ENCODE data around the gene ZNF784. TPM values are rescaled to one million over a fixed set of nuclear protein-coding genes. Genes with fewer than 3 reads are reported as not detected.

ZNF784 gene
- total and polyA plus RNA-seq, 10 of the 15 experiments (the other 5 are each of a cell fraction or from before 2014, with no cell fraction given): 0.10 to 5.2 (median 1.8) TPM

DNA sequence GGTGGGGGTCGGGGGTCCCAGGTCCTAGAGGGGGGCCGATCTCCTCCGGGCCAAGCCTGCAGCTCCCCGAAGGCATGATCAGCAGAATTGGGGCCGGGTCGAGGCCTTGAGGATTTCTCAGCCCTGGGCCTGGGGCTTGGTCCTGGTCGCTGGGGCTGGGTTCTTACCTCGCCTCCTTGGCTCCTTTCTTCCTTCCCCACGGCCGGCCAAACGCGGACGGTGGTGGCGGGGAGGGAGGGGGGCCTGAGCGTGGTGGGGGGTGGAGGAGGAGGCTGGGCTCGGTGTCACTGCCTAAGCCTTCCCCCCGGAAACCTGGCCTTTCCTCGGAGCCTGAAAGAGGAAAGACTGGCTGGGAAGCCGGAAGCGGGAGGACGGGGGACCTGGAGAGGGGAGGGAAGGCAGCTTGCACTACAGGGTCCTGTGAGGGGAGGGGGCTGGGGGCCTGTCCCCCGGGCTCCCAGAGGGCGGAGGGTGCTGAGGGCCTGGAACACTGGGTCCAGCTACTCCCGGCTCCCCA, 43.7 kb downstream of the ZNF784 start, which contains the start of gene ZNF579 (continued):
- TF ChIP-seq MTA2 (IDR thresholded peaks at IDR 0.05; ENCODE audit: low read depth) (no peak), RAD51 (IDR thresholded peaks at IDR 0.05) (no peak), POLR2A (IDR thresholded peaks at IDR 0.05; ENCODE audit: low read depth, low read length) (peak; percentile 75), RUNX3 (IDR thresholded peaks at IDR 0.05; ENCODE audit: low read length) (peak; percentile 46; the same call in 1 of the 2 replicates), LARP7 (IDR thresholded peaks at IDR 0.05) (no peak), TARDBP (IDR thresholded peaks at IDR 0.05; ENCODE audit: borderline replicate concordance) (peak; percentile 84; the same call in 1 of the 2 replicates), SP1 (IDR thresholded peaks at IDR 0.05; ENCODE audit: low read depth, low read length) (peak; percentile 54), ETV6 (conservative IDR thresholded peaks at IDR 0.05 in 1 of 2, IDR thresholded peaks at IDR 0.05 in 1 of 2; ENCODE audit: borderline replicate concordance in 1 of 2, low read depth in 1 of 2) (peak in 1 of 2 experiments; percentile 71; a peak in 2 of 4 replicates), SPI1 (IDR thresholded peaks at IDR 0.05; ENCODE audit: borderline replicate concordance, insufficient read depth, low read depth, low read length) (no peak), SMC3 (IDR thresholded peaks at IDR 0.05; ENCODE audit: borderline replicate concordance, low read length) (no peak), SREBF1 (IDR thresholded peaks at IDR 0.05; ENCODE audit: low read length) (no peak), BMI1 (IDR thresholded peaks at IDR 0.05; ENCODE audit: borderline replicate concordance) (no peak), RBBP5 (conservative IDR thresholded peaks at IDR 0.05) (no peak), ZNF24 (IDR thresholded peaks at IDR 0.05) (peak; percentile 88)
- TF ChIP-seq, protein P1, sequence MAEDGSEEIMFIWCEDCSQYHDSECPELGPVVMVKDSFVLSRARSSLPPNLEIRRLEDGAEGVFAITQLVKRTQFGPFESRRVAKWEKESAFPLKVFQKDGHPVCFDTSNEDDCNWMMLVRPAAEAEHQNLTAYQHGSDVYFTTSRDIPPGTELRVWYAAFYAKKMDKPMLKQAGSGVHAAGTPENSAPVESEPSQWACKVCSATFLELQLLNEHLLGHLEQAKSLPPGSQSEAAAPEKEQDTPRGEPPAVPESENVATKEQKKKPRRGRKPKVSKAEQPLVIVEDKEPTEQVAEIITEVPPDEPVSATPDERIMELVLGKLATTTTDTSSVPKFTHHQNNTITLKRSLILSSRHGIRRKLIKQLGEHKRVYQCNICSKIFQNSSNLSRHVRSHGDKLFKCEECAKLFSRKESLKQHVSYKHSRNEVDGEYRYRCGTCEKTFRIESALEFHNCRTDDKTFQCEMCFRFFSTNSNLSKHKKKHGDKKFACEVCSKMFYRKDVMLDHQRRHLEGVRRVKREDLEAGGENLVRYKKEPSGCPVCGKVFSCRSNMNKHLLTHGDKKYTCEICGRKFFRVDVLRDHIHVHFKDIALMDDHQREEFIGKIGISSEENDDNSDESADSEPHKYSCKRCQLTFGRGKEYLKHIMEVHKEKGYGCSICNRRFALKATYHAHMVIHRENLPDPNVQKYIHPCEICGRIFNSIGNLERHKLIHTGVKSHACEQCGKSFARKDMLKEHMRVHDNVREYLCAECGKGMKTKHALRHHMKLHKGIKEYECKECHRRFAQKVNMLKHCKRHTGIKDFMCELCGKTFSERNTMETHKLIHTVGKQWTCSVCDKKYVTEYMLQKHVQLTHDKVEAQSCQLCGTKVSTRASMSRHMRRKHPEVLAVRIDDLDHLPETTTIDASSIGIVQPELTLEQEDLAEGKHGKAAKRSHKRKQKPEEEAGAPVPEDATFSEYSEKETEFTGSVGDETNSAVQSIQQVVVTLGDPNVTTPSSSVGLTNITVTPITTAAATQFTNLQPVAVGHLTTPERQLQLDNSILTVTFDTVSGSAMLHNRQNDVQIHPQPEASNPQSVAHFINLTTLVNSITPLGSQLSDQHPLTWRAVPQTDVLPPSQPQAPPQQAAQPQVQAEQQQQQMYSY (CRISPR knock-in tag; IDR thresholded peaks at IDR 0.05): no peak
- TF ChIP-seq, protein P2, sequence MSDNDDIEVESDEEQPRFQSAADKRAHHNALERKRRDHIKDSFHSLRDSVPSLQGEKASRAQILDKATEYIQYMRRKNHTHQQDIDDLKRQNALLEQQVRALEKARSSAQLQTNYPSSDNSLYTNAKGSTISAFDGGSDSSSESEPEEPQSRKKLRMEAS (IDR thresholded peaks at IDR 0.05; ENCODE audit: low read depth, low read length): no peak
- TF ChIP-seq, protein P3, sequence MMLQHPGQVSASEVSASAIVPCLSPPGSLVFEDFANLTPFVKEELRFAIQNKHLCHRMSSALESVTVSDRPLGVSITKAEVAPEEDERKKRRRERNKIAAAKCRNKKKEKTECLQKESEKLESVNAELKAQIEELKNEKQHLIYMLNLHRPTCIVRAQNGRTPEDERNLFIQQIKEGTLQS (IDR thresholded peaks at IDR 0.05; ENCODE audit: borderline replicate concordance, extremely low read depth, low read depth, low read length): no peak
- TF ChIP-seq, protein P4, sequence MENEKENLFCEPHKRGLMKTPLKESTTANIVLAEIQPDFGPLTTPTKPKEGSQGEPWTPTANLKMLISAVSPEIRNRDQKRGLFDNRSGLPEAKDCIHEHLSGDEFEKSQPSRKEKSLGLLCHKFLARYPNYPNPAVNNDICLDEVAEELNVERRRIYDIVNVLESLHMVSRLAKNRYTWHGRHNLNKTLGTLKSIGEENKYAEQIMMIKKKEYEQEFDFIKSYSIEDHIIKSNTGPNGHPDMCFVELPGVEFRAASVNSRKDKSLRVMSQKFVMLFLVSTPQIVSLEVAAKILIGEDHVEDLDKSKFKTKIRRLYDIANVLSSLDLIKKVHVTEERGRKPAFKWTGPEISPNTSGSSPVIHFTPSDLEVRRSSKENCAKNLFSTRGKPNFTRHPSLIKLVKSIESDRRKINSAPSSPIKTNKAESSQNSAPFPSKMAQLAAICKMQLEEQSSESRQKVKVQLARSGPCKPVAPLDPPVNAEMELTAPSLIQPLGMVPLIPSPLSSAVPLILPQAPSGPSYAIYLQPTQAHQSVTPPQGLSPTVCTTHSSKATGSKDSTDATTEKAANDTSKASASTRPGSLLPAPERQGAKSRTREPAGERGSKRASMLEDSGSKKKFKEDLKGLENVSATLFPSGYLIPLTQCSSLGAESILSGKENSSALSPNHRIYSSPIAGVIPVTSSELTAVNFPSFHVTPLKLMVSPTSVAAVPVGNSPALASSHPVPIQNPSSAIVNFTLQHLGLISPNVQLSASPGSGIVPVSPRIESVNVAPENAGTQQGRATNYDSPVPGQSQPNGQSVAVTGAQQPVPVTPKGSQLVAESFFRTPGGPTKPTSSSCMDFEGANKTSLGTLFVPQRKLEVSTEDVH (IDR thresholded peaks at IDR 0.05; ENCODE audit: low read depth, partially characterized antibody): peak; percentile 63
- TF ChIP-seq, protein P5, sequence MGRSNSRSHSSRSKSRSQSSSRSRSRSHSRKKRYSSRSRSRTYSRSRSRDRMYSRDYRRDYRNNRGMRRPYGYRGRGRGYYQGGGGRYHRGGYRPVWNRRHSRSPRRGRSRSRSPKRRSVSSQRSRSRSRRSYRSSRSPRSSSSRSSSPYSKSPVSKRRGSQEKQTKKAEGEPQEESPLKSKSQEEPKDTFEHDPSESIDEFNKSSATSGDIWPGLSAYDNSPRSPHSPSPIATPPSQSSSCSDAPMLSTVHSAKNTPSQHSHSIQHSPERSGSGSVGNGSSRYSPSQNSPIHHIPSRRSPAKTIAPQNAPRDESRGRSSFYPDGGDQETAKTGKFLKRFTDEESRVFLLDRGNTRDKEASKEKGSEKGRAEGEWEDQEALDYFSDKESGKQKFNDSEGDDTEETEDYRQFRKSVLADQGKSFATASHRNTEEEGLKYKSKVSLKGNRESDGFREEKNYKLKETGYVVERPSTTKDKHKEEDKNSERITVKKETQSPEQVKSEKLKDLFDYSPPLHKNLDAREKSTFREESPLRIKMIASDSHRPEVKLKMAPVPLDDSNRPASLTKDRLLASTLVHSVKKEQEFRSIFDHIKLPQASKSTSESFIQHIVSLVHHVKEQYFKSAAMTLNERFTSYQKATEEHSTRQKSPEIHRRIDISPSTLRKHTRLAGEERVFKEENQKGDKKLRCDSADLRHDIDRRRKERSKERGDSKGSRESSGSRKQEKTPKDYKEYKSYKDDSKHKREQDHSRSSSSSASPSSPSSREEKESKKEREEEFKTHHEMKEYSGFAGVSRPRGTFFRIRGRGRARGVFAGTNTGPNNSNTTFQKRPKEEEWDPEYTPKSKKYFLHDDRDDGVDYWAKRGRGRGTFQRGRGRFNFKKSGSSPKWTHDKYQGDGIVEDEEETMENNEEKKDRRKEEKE (IDR thresholded peaks at IDR 0.05): no peak
- TF ChIP-seq, protein P6, sequence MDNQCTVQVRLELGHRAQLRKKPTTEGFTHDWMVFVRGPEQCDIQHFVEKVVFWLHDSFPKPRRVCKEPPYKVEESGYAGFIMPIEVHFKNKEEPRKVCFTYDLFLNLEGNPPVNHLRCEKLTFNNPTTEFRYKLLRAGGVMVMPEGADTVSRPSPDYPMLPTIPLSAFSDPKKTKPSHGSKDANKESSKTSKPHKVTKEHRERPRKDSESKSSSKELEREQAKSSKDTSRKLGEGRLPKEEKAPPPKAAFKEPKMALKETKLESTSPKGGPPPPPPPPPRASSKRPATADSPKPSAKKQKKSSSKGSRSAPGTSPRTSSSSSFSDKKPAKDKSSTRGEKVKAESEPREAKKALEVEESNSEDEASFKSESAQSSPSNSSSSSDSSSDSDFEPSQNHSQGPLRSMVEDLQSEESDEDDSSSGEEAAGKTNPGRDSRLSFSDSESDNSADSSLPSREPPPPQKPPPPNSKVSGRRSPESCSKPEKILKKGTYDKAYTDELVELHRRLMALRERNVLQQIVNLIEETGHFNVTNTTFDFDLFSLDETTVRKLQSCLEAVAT (IDR thresholded peaks at IDR 0.05): no peak
